HG02973 (cell line): ENCODE data around the gene CALR3.
"Not testable (repeated sequence)": the region's sequence is repeated elsewhere in the genome, so short reads cannot be mapped to it uniquely, and the experiment has no call there.

ENCODE experiments used
- ATAC-seq: cut with Tn5 transposase; IDR thresholded peaks from one replicate; pipeline ENCODE4 v1.9.1; 2021; ENCODE audit warnings: moderate library complexity; ENCODE audit not compliant: unreplicated experiment

Gene CALR3

DNA sequence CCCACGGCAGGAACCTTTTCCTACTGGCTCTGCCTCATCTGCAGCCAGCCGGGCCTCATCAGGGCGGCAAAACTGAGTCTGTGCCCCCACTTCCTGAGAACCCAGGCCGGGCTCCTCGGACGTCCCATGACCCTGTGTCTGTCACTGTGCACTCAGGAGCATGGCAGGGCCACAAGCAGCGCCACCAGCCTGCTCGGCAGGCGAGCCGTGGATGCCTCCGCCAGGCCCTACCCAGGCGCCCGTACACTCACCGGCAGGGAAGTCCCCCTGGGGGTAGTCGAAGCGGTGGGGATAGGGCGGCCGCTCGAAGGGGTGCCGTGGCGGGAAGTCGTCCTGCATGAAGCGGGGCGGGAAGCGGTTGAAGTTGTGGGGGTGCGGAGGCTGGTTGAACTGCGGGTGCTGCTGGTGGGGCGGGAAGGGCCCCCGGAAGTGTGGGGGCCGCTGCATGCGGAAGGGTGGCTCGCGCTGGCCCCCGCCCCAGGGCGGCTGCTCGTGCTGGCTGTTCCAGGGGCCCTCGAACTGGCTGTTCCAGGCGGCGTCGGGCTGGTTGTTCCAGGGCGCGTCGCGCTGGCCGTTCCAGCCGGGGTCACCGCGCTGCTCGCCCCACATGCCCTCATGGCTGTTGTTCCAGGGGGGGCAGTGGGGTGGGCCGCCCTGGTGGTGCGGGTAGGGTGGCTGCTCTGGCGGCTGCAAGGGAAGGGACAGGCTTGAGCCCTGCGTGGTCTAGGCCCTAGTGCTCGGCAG lies 29.2 kb upstream of the CALR3 start:
- ATAC-seq: no peak

GRCh38 chr19:16522559-16523377 lies 26.8 kb upstream of the CALR3 start:
- no peak for ATAC-seq

- ATAC-seq: no peak
Measured at GRCh38 chr19:16521715-16522289, 25.8 kb upstream of the CALR3 start.

GRCh38 chr19:16520986-16521624 lies 25.1 kb upstream of the CALR3 start:
- no peak for ATAC-seq

- ATAC-seq: no peak
Measured at GRCh38 chr19:16520074-16520973, 24.4 kb upstream of the CALR3 start.

GRCh38 chr19:16519230-16519687 lies 23.3 kb upstream of the CALR3 start:
- ATAC-seq: no peak

DNA sequence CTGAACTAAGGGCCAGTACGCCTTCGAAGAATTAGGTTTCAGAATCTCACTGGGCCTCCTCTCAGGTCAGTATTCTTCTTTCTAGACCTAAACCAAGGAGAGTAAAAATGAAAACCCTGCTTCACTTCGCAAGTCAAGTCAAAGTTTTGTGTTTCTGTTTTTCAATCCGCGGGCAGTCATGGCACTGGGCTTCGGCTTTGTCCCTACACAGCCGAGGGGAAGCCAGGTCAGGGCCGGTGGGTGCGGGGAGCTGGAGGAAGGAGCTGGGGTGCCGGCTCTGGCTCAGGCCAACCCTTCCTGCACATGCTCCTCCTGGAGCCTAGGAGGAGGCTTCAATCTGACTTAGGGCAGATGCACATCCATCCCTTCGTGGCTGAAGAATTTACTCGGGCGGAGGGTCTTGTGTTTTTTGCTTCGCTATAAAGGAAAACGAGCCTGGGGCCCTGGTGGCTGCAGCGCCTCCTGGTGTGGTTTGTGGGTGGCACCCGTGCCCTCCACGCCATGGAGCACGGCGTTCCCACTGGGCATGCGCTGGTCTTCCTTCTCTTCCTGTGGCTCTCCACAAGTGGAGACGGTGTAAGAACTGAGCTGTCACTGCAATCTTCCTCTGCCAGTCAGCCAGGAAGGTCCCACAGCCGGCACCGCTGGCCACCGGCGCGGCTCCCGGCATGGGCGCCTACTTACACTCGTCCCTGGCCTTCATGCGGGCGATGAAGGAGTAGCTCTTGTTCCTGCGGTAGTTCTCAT lies 22.7 kb upstream of the CALR3 start:
- no peak for ATAC-seq

- ATAC-seq: no peak
Measured at GRCh38 chr19:16518061-16518460, 22.1 kb upstream of the CALR3 start.

DNA sequence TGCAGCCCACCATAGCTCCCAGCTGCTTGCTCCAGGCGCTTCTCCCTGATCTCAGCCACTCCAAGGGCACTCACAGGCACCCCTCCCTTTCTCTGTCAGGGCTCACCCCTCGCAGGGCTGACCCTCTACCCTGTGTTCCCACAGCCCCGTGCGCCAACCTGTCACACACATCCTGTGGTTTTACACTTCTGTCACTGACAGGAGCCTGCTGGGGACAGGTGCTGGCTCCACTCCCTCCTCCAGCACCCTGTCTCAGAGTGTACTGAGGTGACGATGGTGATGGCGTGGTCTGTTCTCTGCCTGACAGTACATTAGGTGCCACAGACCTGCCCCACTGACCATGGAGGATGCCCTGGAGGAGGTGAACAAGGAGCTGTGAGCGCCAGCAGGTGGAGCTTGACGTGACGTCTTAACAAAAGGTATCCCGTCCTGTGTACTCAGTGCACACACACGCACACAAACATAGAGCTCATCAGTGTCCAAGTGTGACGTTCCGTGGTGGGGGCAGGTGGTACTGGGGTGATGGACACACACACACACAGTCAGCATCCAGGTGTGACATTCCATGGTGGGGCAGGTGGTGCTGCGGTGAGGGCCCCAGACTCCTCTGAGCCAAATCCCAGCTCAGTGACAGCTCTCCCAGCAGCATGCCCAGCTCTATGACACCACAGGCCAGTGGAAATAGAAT lies 21.1 kb upstream of the CALR3 start:
- ATAC-seq: no peak

DNA sequence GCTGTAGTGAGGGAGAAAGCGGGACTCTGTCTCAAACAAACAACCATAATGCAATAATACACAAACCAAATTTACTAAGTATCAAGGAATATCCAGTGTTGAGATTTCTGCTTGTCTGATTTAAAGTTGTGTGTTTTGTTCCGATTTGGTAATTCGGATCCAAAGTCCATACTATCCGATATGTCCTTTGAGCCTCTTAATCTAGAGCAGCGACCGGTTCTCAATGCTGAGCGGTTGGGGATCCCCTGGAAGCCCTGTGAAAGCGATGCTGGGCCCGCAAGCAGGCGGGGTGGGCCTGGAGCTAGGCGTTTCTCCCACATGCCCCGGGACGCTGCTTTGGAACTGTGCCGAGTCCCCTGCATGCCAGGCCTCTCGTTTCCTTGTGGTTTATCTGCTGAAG lies 20.4 kb upstream of the CALR3 start:
- ATAC-seq: no peak

GRCh38 chr19:16514383-16515019 lies 18.5 kb upstream of the CALR3 start:
- ATAC-seq: no peak

DNA sequence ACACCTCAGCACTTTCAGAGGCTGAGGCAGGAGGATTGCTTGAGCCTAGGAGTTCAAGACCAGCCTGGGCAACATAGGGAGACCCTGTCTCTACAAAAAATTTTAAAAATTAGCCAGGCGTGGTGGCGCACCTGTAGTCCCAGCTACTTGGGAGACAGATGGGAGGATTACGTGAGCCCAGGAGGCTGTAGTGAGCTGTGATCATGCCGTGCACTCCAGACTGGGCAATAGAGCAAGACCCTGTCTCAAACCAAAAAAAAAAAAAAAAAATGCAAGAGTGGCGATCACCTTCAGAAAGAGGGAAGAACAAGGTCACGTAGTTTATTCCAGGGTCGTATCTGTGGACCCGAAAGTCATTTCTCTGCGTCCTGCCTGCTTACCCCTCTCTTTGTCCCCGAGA lies 16.6 kb upstream of the CALR3 start:
- ATAC-seq: not testable (repeated sequence)

DNA sequence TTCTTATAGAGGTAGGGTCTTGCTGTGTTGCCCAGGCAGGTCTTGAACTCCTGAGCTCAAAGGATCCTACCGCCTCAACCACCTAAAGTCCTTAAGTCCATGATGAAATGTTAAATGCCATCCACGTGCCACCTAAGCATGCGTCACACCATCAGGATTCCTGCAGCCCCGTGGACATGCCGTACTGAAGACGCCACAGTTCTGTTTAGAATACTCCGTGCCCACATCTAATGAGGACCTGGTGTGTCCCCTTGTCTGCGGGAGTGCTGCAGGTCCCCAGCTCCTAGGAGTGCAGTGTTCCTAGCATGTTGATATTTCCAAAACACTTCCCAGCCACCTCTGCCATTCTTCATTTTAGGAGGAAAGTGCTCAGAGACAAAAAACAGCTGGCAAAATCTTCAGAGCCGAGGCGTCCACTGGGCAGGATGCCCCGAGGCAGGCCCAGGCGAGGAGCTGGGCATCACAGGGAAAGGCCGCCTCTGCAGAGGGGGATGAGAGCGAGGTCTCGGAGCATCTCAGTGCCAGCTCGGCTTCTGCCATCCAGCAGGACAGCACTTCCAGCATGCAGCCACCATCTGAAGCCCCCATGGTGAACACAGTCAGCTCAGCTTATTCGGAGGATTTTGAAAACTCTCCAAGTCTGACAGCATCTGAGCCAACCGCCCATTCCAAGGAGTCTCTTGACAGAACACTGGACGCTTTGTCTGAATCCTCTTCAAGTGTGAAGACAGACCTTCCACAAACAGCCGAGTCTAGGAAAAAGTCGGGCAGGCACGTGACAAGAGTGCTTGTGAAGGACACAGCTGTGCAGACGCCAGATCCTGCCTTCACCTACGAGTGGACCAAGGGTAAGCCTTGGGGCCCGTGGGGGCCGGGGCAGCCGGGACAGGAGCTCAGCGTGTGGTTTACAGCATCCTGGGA lies 13.4 kb upstream of the CALR3 start:
- no peak for ATAC-seq

- no peak for ATAC-seq
Measured at GRCh38 chr19:16508546-16508945, 12.6 kb upstream of the CALR3 start.

GRCh38 chr19:16506961-16507360 lies 11.0 kb upstream of the CALR3 start:
- no peak for ATAC-seq

GRCh38 chr19:16506161-16506560 lies 10.2 kb upstream of the CALR3 start:
- ATAC-seq: not testable (repeated sequence)

GRCh38 chr19:16504271-16504670 lies 8.3 kb upstream of the CALR3 start:
- ATAC-seq: no peak

DNA sequence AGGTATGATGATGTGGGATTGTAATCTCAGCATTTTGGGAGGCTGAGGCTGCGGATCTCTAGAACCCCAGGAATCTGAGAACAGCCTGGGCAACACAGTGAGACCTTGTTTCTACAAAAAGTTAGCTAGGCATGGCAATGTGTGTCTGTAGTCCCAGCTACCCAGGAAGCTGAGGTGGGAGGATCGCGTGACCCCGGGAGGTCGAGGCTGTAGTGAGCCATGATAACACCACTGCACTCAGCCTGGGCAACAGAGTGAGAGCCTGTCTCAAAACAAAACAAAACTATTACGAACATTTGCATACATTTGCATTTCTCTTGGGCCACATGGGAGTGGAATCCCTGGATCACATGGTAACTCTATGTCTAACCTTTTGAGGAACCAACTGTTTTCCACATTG lies 1.9 kb upstream of the CALR3 start:
- no peak for ATAC-seq
